ENCODE measurements around the gene SEC14L1.

Gene SEC14L1

GRCh38 chr17:77233127-77233526, 92.4 kb downstream of the SEC14L1 start:
- Histone ChIP-seq H3K4me3 (ENCODE audit: low read depth, low read length) (no peak overlapping the region), H3K27ac (ENCODE audit: low read depth, low read length) (no peak overlapping the region), H3K9ac (ENCODE audit: low read length) (no peak overlapping the region), H3K9me3 (ENCODE audit: control insufficient read depth, insufficient read depth, low read depth, low read length) (0 out of 2 replicates have a peak, but pooled peaks cover 3% of the 10 kb centered on the region), H3K4me1 (ENCODE audit: control insufficient read depth, insufficient read depth, low read length) (no peaks in the 10 kb centered on the region), H3K36me3 (ENCODE audit: control insufficient read depth, insufficient read depth, low read length) (no peaks in the 10 kb centered on the region), H3K27me3 (ENCODE audit: control insufficient read depth, insufficient read depth, low read length) (no peaks in the 10 kb centered on the region)

DNA sequence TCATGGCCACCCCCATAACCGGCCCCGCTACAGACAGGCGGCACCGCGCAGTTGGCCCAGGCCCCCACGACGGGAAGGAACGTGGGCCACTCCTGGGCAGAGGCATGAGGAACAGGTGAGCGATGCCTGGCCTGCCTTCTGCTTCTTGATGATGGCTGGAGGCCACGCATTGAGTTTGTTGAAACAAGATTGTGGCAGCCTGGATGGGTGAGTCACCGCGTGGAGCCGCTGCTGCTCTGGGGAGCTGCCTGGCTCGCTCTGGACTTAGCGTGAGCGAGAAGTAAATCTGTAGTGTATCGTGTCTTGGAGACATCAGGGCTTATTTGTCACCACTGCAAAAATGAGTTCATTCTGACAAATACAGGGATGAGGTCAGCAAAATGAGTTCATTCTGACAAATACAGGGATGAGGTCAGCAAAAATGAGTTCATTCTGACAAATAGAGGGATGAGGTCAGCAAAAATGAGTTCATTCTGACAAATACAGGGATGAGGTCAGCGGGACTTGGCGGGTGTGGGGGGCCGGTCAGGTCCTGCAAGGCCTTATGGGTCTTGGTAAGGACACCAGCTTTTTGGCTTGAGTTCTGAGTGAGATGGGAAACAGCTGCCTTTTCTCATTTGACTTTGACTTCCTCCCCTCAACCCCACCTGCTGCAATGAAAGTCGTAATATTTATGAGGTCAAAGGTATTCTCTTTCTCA, 93.0 kb downstream of the SEC14L1 start:
- no peak overlapping the region for H3K9ac ChIP-seq (ENCODE audit: low read length)
- H3K4me1 ChIP-seq (ENCODE audit: control insufficient read depth, insufficient read depth, low read length), result no peaks in the 10 kb centered on the region
- H3K36me3 ChIP-seq (ENCODE audit: control insufficient read depth, insufficient read depth, low read length), result no peaks in the 10 kb centered on the region
- H3K9me3 ChIP-seq (ENCODE audit: control insufficient read depth, insufficient read depth, low read depth, low read length), result 0 out of 2 replicates have a peak, but pooled peaks cover 3% of the 10 kb centered on the region
- H3K27me3 ChIP-seq (ENCODE audit: control insufficient read depth, insufficient read depth, low read length), result no peaks in the 10 kb centered on the region
- no peak overlapping the region for H3K4me3 ChIP-seq (ENCODE audit: low read depth, low read length)
- H3K27ac ChIP-seq (ENCODE audit: low read depth, low read length), result no peak overlapping the region

GRCh38 chr17:77234695-77235094, 93.9 kb downstream of the SEC14L1 start:
- no peaks in the 10 kb centered on the region for H3K36me3 ChIP-seq (ENCODE audit: control insufficient read depth, insufficient read depth, low read length)
- no peak overlapping the region for H3K9ac ChIP-seq (ENCODE audit: low read length)
- H3K27ac ChIP-seq (ENCODE audit: low read depth, low read length), result no peak overlapping the region
- no peaks in the 10 kb centered on the region for H3K27me3 ChIP-seq (ENCODE audit: control insufficient read depth, insufficient read depth, low read length)
- no peaks in the 10 kb centered on the region for H3K4me1 ChIP-seq (ENCODE audit: control insufficient read depth, insufficient read depth, low read length)
- 0 out of 2 replicates have a peak, but pooled peaks cover 3% of the 10 kb centered on the region for H3K9me3 ChIP-seq (ENCODE audit: control insufficient read depth, insufficient read depth, low read depth, low read length)
- no peak overlapping the region for H3K4me3 ChIP-seq (ENCODE audit: low read depth, low read length)

- H3K9ac ChIP-seq (ENCODE audit: low read length), result no peak overlapping the region
- no peaks in the 10 kb centered on the region for H3K4me1 ChIP-seq (ENCODE audit: control insufficient read depth, insufficient read depth, low read length)
- no peaks in the 10 kb centered on the region for H3K36me3 ChIP-seq (ENCODE audit: control insufficient read depth, insufficient read depth, low read length)
- no peak overlapping the region for H3K27ac ChIP-seq (ENCODE audit: low read depth, low read length)
- 0 out of 2 replicates have a peak, but pooled peaks cover 3% of the 10 kb centered on the region for H3K9me3 ChIP-seq (ENCODE audit: control insufficient read depth, insufficient read depth, low read depth, low read length)
- H3K4me3 ChIP-seq (ENCODE audit: low read depth, low read length), result no peak overlapping the region
- H3K27me3 ChIP-seq (ENCODE audit: control insufficient read depth, insufficient read depth, low read length), result no peaks in the 10 kb centered on the region
These were observed 94.7 kb downstream of the SEC14L1 start for GRCh38 chr17:77235370-77235941.

DNA sequence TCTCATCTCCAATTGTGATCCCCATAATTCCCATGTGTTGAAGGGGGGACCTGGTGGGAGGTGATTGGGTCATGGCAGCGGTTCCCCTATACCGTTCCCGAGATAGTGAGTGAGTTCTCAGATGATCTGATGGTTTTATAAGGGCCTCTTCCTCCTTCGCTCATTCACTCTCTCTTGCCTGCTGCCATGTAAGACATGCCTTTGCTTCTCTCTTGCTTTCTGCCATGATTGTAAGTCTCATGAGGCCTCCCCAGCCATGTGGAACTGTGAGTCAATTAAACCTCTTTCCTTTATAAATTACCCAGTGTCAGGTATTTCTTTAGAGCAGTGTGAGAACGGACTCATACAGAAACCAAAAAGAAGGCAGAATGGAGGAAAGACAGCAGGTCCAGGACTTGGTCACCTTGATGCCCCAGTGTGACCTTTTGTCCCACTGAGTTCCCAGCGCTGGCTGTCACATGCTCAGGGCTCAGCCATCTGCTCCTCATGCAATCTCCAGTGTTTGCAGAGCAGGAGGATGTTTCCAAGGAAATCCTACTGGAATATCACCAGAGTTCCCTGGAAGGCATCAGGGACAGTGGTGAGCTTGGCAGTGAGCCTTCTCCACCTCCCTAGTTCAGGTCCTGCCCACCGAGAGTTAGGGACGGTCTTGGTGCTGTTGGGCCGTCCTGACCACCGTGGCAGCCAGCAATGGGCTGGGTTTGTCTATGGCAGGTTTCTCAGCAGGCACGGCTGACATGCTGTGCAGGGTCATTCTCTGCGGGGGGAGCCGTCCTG, 96.7 kb downstream of the SEC14L1 start:
- no peaks in the 10 kb centered on the region for H3K27me3 ChIP-seq (ENCODE audit: control insufficient read depth, insufficient read depth, low read length)
- H3K4me3 ChIP-seq (ENCODE audit: low read depth, low read length), result no peak overlapping the region
- no peak overlapping the region for H3K27ac ChIP-seq (ENCODE audit: low read depth, low read length)
- H3K9ac ChIP-seq (ENCODE audit: low read length), result no peak overlapping the region
- H3K9me3 ChIP-seq (ENCODE audit: control insufficient read depth, insufficient read depth, low read depth, low read length), result 0 out of 2 replicates have a peak, but pooled peaks cover 3% of the 10 kb centered on the region
- H3K36me3 ChIP-seq (ENCODE audit: control insufficient read depth, insufficient read depth, low read length), result no peaks in the 10 kb centered on the region
- no peaks in the 10 kb centered on the region for H3K4me1 ChIP-seq (ENCODE audit: control insufficient read depth, insufficient read depth, low read length)

DNA sequence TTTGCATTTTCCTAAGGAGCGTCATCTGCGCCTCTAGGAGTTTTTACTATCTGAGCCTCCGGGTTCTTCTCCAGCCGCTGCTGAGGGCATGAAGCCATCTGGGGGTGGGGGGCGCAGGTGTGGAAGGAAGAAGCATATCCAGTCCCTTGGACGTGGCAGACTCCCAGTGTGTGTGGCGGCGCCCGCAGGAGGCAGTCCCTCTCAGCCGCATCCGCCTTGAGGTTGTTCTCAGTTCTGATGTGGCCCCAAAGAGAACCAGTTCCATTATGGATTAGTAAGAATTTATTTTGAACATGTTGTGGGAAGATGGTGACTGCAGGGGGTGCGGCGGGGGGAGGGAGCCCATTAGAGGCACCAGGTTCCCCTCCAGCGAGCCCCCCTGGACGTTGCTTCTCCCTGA, 100.2 kb downstream of the SEC14L1 start:
- Histone ChIP-seq H3K4me1 (ENCODE audit: control insufficient read depth, insufficient read depth, low read length) (no peaks in the 10 kb centered on the region), H3K9ac (ENCODE audit: low read length) (no peak overlapping the region), H3K27me3 (ENCODE audit: control insufficient read depth, insufficient read depth, low read length) (no peaks in the 10 kb centered on the region), H3K36me3 (ENCODE audit: control insufficient read depth, insufficient read depth, low read length) (no peaks in the 10 kb centered on the region), H3K9me3 (ENCODE audit: control insufficient read depth, insufficient read depth, low read depth, low read length) (no peaks in the 10 kb centered on the region), H3K4me3 (ENCODE audit: low read depth, low read length) (no peak overlapping the region), H3K27ac (ENCODE audit: low read depth, low read length) (no peak overlapping the region)

DNA sequence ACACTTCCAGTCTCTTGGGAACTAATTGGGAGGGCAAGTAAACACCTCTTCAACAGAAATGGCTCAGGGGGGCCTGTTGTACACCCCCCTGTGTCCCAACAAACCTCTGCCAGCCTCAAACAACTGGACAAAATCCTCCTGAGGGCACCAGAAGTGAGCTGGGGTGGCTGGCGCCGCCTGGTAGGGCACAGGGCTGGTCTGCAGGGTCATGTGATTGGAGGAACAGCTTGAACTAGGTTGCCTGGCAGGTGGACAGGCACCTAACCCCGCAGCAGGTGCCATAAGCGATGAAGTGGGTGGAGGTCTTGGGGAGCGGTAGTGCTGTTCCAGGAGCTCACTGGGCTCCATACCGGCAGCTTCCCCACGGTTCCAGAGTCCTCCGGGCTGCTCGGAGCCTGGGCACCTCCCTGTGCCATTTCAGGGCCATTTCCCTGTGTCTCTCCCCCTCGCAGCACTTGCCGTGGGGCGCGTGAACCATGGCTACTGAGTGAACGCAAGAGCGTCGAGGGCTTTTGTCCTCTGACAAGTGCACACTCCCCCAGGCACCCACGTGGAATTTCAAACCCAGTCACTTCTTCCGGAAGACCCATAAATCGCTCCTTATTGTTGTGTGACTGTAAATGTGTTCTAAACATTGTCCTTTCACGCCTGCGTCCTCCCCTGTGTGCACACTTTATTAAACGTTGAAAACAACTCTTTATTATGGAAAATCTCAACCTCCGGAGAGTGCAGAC, 101.5 kb downstream of the SEC14L1 start:
- no peaks in the 10 kb centered on the region for H3K4me1 ChIP-seq (ENCODE audit: control insufficient read depth, insufficient read depth, low read length)
- no peak overlapping the region for H3K9ac ChIP-seq (ENCODE audit: low read length)
- no peak overlapping the region for H3K27ac ChIP-seq (ENCODE audit: low read depth, low read length)
- no peaks in the 10 kb centered on the region for H3K9me3 ChIP-seq (ENCODE audit: control insufficient read depth, insufficient read depth, low read depth, low read length)
- H3K4me3 ChIP-seq (ENCODE audit: low read depth, low read length), result no peak overlapping the region
- no peaks in the 10 kb centered on the region for H3K36me3 ChIP-seq (ENCODE audit: control insufficient read depth, insufficient read depth, low read length)
- H3K27me3 ChIP-seq (ENCODE audit: control insufficient read depth, insufficient read depth, low read length), result peaks cover 1% of the 10 kb centered on the region

DNA sequence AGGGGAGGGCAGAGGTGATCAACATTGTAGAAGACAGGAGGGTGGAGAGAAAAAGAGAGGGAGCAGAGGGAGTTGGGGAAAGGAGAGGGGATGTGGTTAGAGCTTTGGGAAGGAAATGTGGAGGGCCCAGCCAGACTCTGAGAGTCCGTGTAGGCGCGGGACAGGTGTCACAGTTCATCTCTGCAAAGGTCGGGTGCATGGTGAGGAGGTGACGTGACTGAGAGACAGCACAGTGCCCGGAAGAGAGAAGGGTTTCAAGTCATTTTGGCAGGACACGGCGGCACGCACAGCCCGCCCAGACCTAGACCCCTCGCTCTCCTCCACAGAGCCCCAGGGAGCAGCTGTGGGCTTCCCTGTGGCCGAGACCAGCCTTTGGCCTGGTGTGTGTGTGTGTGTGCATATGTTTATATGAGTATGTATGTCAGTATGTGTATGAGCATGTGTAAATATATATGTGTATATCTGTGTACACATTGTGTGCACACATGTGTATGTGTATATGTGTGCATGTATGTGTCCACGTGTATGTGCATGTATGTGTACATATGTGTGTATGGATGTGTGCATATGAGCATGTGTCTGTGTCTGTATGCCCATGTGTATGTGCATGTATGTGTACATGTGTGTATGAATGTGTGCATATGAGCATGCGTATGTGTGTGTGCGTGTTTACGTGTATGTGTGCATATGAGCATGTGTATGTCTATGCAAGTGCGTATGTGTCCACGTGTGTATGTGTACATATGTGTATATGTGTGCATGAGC, 104.6 kb downstream of the SEC14L1 start:
- Histone ChIP-seq H3K27me3 (ENCODE audit: control insufficient read depth, insufficient read depth, low read length) (peaks cover 21% of the 10 kb centered on the region), H3K27ac (ENCODE audit: low read depth, low read length) (no peak overlapping the region), H3K36me3 (ENCODE audit: control insufficient read depth, insufficient read depth, low read length) (no peaks in the 10 kb centered on the region), H3K4me3 (ENCODE audit: low read depth, low read length) (no peak overlapping the region), H3K4me1 (ENCODE audit: control insufficient read depth, insufficient read depth, low read length) (no peaks in the 10 kb centered on the region), H3K9me3 (ENCODE audit: control insufficient read depth, insufficient read depth, low read depth, low read length) (no peaks in the 10 kb centered on the region), H3K9ac (ENCODE audit: low read length) (no peak overlapping the region)

GRCh38 chr17:77246110-77247047, 105.6 kb downstream of the SEC14L1 start:
- H3K9me3 ChIP-seq (ENCODE audit: control insufficient read depth, insufficient read depth, low read depth, low read length), result no peaks in the 10 kb centered on the region
- H3K9ac ChIP-seq (ENCODE audit: low read length), result no peak overlapping the region
- no peaks in the 10 kb centered on the region for H3K36me3 ChIP-seq (ENCODE audit: control insufficient read depth, insufficient read depth, low read length)
- H3K4me3 ChIP-seq (ENCODE audit: low read depth, low read length), result peak overlapping the region; percentile 70
- H3K27me3 ChIP-seq (ENCODE audit: control insufficient read depth, insufficient read depth, low read length), result peaks cover 21% of the 10 kb centered on the region
- no peaks in the 10 kb centered on the region for H3K4me1 ChIP-seq (ENCODE audit: control insufficient read depth, insufficient read depth, low read length)
- H3K27ac ChIP-seq (ENCODE audit: low read depth, low read length), result no peak overlapping the region
